Neuronal stem cell (in vitro differentiated cells): ENCODE results near the gene TMCO4.
"Not testable (repeated sequence)": the region's sequence is repeated elsewhere in the genome, so short reads cannot be mapped to it uniquely, and the experiment has no call there.

Experiments used
- DNase-seq: peaks from one replicate; pipeline ENCODE4 v3.0.0-alpha.2; 2013; ENCODE audit warnings: low spot score
- H2AFZ ChIP-seq: one replicate; pipeline ENCODE4 v1.6.1; 2013; ENCODE audit warnings: mild to moderate bottlenecking, low read length, inconsistent platforms
- H2AK5ac ChIP-seq: 2 replicates; pipeline ENCODE4 v1.6.1; 2013; ENCODE audit warnings: low read depth, mild to moderate bottlenecking, inconsistent platforms, low read length, moderate library complexity, mixed read lengths
- H2BK120ac ChIP-seq: 2 replicates; pipeline ENCODE4 v1.6.1; 2013; ENCODE audit warnings: low read depth, mild to moderate bottlenecking, inconsistent platforms, low read length, moderate library complexity, mixed read lengths
- H2BK12ac ChIP-seq: one replicate; pipeline ENCODE4 v1.6.1; 2013; ENCODE audit warnings: low read length, inconsistent platforms
- H2BK15ac ChIP-seq: 2 replicates; pipeline ENCODE4 v1.6.1; 2013; ENCODE audit warnings: mild to moderate bottlenecking, low read length, inconsistent platforms, mixed read lengths
- H2BK5ac ChIP-seq: one replicate; pipeline ENCODE4 v1.6.1; 2013; ENCODE audit warnings: inconsistent platforms, mild to moderate bottlenecking, low read length, moderate library complexity
- H3K14ac ChIP-seq: one replicate; pipeline ENCODE4 v1.6.1; 2013; ENCODE audit warnings: low read length, inconsistent platforms
- H3K18ac ChIP-seq: 2 replicates; pipeline ENCODE4 v1.6.1; 2013; ENCODE audit warnings: low read length, inconsistent platforms
- H3K23ac ChIP-seq: 2 replicates; pipeline ENCODE4 v1.6.1; 2013; ENCODE audit warnings: low read depth, mild to moderate bottlenecking, mixed read lengths, low read length, inconsistent platforms; ENCODE audit not compliant: poor library complexity
- H3K27ac ChIP-seq: replicated peaks from 3 replicates; pipeline ENCODE4 v1.5.1; 2013; ENCODE audit warnings: low read length, inconsistent platforms
- H3K27me3 ChIP-seq, 3 experiments: 2 replicates each; pipeline ENCODE4 v1.6.1; 2013; ENCODE audit warnings: low read length in 3 of 3, mild to moderate bottlenecking in 2 of 3, inconsistent platforms in 1 of 3, low read depth in 1 of 3, mixed read lengths in 1 of 3, moderate library complexity in 1 of 3; ENCODE audit not compliant: control insufficient read depth in 3 of 3, insufficient read depth in 3 of 3
- H3K36me3 ChIP-seq, 2 donors: replicated peaks in 1 of 2; 2 replicates each; pipeline ENCODE4 v1.6.1; 2013; ENCODE audit warnings: low read length in 2 of 2; ENCODE audit not compliant: control insufficient read depth in 2 of 2, insufficient read depth in 2 of 2
- H3K4ac ChIP-seq: 2 replicates; pipeline ENCODE4 v1.6.1; 2013; ENCODE audit warnings: inconsistent platforms, mild to moderate bottlenecking, low read length, moderate library complexity
- H3K4me1 ChIP-seq, 2 donors: 1 replicate in 1 of 2; 2 replicates in 1 of 2; pipeline ENCODE4 v1.6.1; 2013; ENCODE audit warnings: low read length in 2 of 2, low read depth in 1 of 2; ENCODE audit not compliant: control insufficient read depth in 2 of 2, insufficient read depth in 1 of 2
- H3K4me2 ChIP-seq: one replicate; pipeline ENCODE4 v1.6.1; 2013; ENCODE audit warnings: mild to moderate bottlenecking, low read length, inconsistent platforms; ENCODE audit not compliant: insufficient read depth, poor library complexity, severe bottlenecking
- H3K4me3 ChIP-seq, 2 donors: 2 replicates each; pipeline ENCODE4 v1.5.1; 2013; ENCODE audit warnings: low read length in 2 of 2, mild to moderate bottlenecking in 2 of 2, inconsistent platforms in 1 of 2, moderate library complexity in 1 of 2
- H3K79me1 ChIP-seq: one replicate; pipeline ENCODE4 v1.6.1; 2013; ENCODE audit warnings: low read depth, mild to moderate bottlenecking, inconsistent platforms, low read length, moderate library complexity
- H3K9ac ChIP-seq: one replicate; pipeline ENCODE4 v1.6.1; 2013; ENCODE audit warnings: mild to moderate bottlenecking, low read depth, low read length, inconsistent platforms; ENCODE audit not compliant: poor library complexity
- H3K9me3 ChIP-seq, 2 donors: replicated peaks in 1 of 2; 2 replicates each; pipeline versions ENCODE3 to v1.6.1; 2013; ENCODE audit warnings: low read length in 2 of 2, mild to moderate bottlenecking in 2 of 2, inconsistent platforms in 1 of 2, low read depth in 1 of 2, mixed read lengths in 1 of 2, moderate library complexity in 1 of 2; ENCODE audit not compliant: control insufficient read depth in 2 of 2, insufficient read depth in 1 of 2
- H4K8ac ChIP-seq: one replicate; pipeline ENCODE4 v1.6.1; 2013; ENCODE audit warnings: low read depth, mild to moderate bottlenecking, inconsistent platforms, low read length, moderate library complexity
- H4K91ac ChIP-seq: one replicate; pipeline ENCODE4 v1.6.1; 2013; ENCODE audit warnings: low read length, low read depth, mild to moderate bottlenecking, inconsistent platforms; ENCODE audit not compliant: poor library complexity
- WGBS, 2 donors: extraction: QIAGEN DNeasy Blood & Tissue Kit; methylation state at CpG; one replicate each; pipeline ENCODE4 v1.1.7; 2013; ENCODE audit warnings: missing lambda C conversion rate in 2 of 2, mixed read lengths in 1 of 2; ENCODE audit not compliant: insufficient read length in 2 of 2, insufficient replicate concordance in 1 of 2; ENCODE audit errors: extremely low coverage in 2 of 2; 5-methylcytosine and 5-hydroxymethylcytosine counted together

TMCO4 gene

GRCh38 chr1:19636065-19636464, 163.7 kb downstream of the TMCO4 start:
- H4K91ac ChIP-seq = no peak overlapping the region
- no peak overlapping the region for H2AFZ ChIP-seq
- DNase-seq = no peak
- peaks cover 6 to 8% of the 10 kb centered on the region in 2 donors for H3K4me1 ChIP-seq
- H3K9ac ChIP-seq = no peak overlapping the region
- H3K27me3 ChIP-seq = peaks cover 0 to 5% (median 4%) of the 10 kb centered on the region in 3 experiments
- H3K4ac ChIP-seq = no peak overlapping the region
- no peak overlapping the region for H3K4me2 ChIP-seq
- no peak overlapping the region for H2AK5ac ChIP-seq
- no peak overlapping the region for H2BK12ac ChIP-seq
- no peak overlapping the region for H4K8ac ChIP-seq
- no CpG with 5 or more reads among the region's 5 CpGs for WGBS, 2 donors
- H3K79me1 ChIP-seq = no peaks in the 10 kb centered on the region
- no peak overlapping the region for H3K14ac ChIP-seq
- H3K4me3 ChIP-seq = no peak overlapping the region
- no peak overlapping the region for H3K18ac ChIP-seq
- H2BK5ac ChIP-seq = no peak overlapping the region
- no peak overlapping the region for H2BK15ac ChIP-seq
- no peaks in the 10 kb centered on the region for H3K36me3 ChIP-seq
- H3K9me3 ChIP-seq = no peaks in the 10 kb centered on the region
- no peak overlapping the region for H3K27ac ChIP-seq
- H3K23ac ChIP-seq = no peak overlapping the region
- H2BK120ac ChIP-seq = no peak overlapping the region

- Histone ChIP-seq H4K91ac (no peak overlapping the region), H3K9ac (no peak overlapping the region), H2BK15ac (no peak overlapping the region), H3K18ac (no peak overlapping the region), H3K14ac (no peak overlapping the region), H3K23ac (no peak overlapping the region), H2BK5ac (no peak overlapping the region), H3K27ac (no peak overlapping the region), H3K4ac (no peak overlapping the region), H3K79me1 (no peaks in the 10 kb centered on the region), H3K4me2 (no peak overlapping the region), H2BK120ac (no peak overlapping the region), H3K36me3 (no peaks in the 10 kb centered on the region), H4K8ac (no peak overlapping the region), H3K9me3 (no peaks in the 10 kb centered on the region), H3K27me3 (peaks cover 0 to under 1% (median 0%) of the 10 kb centered on the region in 3 experiments), H3K4me1 (peaks cover 6% of the 10 kb centered on the region in 2 donors), H2AK5ac (no peak overlapping the region), H2AFZ (no peak overlapping the region), H3K4me3 (no peak overlapping the region), H2BK12ac (no peak overlapping the region)
- DNase-seq = no peak
- WGBS, 2 donors = no CpG with 5 or more reads among the region's 4 CpGs
Measured at GRCh38 chr1:19635646-19636045, 164.1 kb downstream of the TMCO4 start.

DNA sequence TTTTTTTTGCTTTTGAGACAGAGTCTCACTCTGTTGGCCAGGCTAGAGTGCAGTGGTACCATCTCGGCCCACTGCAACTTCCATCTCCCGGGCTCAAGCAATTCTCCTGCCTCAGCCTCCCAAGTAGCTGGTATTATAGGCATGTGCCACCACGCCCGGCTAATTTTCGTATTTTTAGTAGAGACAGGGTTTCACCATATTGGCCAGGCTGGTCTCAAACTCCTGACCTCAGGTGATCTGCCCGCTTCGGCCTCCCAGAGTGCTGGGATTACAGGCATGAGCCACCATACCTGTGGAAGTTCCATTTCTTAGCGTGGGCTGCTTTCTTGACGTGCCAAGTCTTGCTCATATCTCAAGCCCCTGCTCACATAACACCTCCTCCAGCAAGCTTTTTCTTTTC, 164.7 kb downstream of the TMCO4 start:
- not testable (repeated sequence) for H3K18ac ChIP-seq, H2BK5ac ChIP-seq, H3K4me2 ChIP-seq, H3K36me3 ChIP-seq, H2BK120ac ChIP-seq, H2AFZ ChIP-seq, H3K4ac ChIP-seq, DNase-seq, H4K91ac ChIP-seq, H3K9ac ChIP-seq, H2BK12ac ChIP-seq, H3K4me3 ChIP-seq, H3K9me3 ChIP-seq, H2BK15ac ChIP-seq, H3K79me1 ChIP-seq, H3K27ac ChIP-seq, H3K4me1 ChIP-seq, H3K27me3 ChIP-seq, H4K8ac ChIP-seq, H3K23ac ChIP-seq, H2AK5ac ChIP-seq, H3K14ac ChIP-seq
- WGBS, 2 donors = no CpG with 5 or more reads among the region's 9 CpGs

GRCh38 chr1:19633106-19633505, 166.6 kb downstream of the TMCO4 start:
- Histone ChIP-seq H2BK15ac (no peak overlapping the region), H3K36me3 (peaks cover 4 to 8% of the 10 kb centered on the region in 2 donors), H2BK12ac (no peak overlapping the region), H3K18ac (no peak overlapping the region), H4K8ac (no peak overlapping the region), H3K9ac (no peak overlapping the region), H3K27me3 (no peaks in the 10 kb centered on the region), H2BK5ac (no peak overlapping the region), H3K14ac (no peak overlapping the region), H3K4me3 (no peak overlapping the region), H4K91ac (no peak overlapping the region), H3K4me2 (no peak overlapping the region), H3K4me1 (peaks cover 0 to 2% of the 10 kb centered on the region in 2 donors), H3K27ac (no peak overlapping the region), H3K79me1 (no peaks in the 10 kb centered on the region), H3K4ac (no peak overlapping the region), H3K9me3 (no peaks in the 10 kb centered on the region), H2AK5ac (no peak overlapping the region), H2BK120ac (no peak overlapping the region), H2AFZ (no peak overlapping the region), H3K23ac (no peak overlapping the region)
- WGBS, 2 donors = no CpG with 5 or more reads among the region's 2 CpGs
- no peak for DNase-seq
